ENCODE results near the gene VWA5B1. TPM values are rescaled to one million over a fixed set of nuclear protein-coding genes. Genes with fewer than 3 reads are reported as not detected.

VWA5B1 gene
- total RNA-seq, 1 donor from 2014 or later, result not detected

GRCh38 chr1:20350421-20350820 lies 59.7 kb downstream of the VWA5B1 start:
- no peak for TF ChIP-seq CTCF (IDR thresholded peaks at IDR 0.05)
- intact Hi-C loops (cut with DNase I), result no loop called here
- no peak overlapping the region for H3K27ac ChIP-seq
- no peaks in the 10 kb centered on the region for H3K4me1 ChIP-seq
- H3K4me3 ChIP-seq, result no peak overlapping the region
- H3K27me3 ChIP-seq, result no peaks in the 10 kb centered on the region
- H3K36me3 ChIP-seq, result no peaks in the 10 kb centered on the region
- H3K9me3 ChIP-seq, result no peaks in the 10 kb centered on the region
- DNase-seq (ENCODE audit: low spot score in 2 of 2), result no peak

GRCh38 chr1:20351911-20352701 lies 61.4 kb downstream of the VWA5B1 start:
- no peaks in the 10 kb centered on the region for H3K27me3 ChIP-seq
- H3K4me1 ChIP-seq, result no peaks in the 10 kb centered on the region
- no peaks in the 10 kb centered on the region for H3K9me3 ChIP-seq
- H3K36me3 ChIP-seq, result no peaks in the 10 kb centered on the region
- DNase-seq (ENCODE audit: low spot score in 2 of 2), result no peak
- intact Hi-C loops (cut with DNase I), result no loop called here
- H3K4me3 ChIP-seq, result no peak overlapping the region
- no peak overlapping the region for H3K27ac ChIP-seq
- no peak for TF ChIP-seq CTCF (IDR thresholded peaks at IDR 0.05)

- intact Hi-C loops (cut with DNase I), result no loop called here
- DNase-seq (ENCODE audit: low spot score in 2 of 2), result no peak
- H3K9me3 ChIP-seq, result no peaks in the 10 kb centered on the region
- no peak overlapping the region for H3K4me3 ChIP-seq
- H3K27me3 ChIP-seq, result no peaks in the 10 kb centered on the region
- no peaks in the 10 kb centered on the region for H3K4me1 ChIP-seq
- H3K36me3 ChIP-seq, result no peaks in the 10 kb centered on the region
- TF ChIP-seq CTCF (IDR thresholded peaks at IDR 0.05), result no peak
- H3K27ac ChIP-seq, result no peak overlapping the region
Measured at GRCh38 chr1:20353836-20354235, 63.2 kb downstream of the VWA5B1 start.

GRCh38 chr1:20354610-20355009 lies 63.9 kb downstream of the VWA5B1 start:
- no peak for DNase-seq (ENCODE audit: low spot score in 2 of 2)
- H3K27ac ChIP-seq, result no peak overlapping the region
- intact Hi-C loops (cut with DNase I), result no loop called here

GRCh38 chr1:20355101-20355827 lies 64.6 kb downstream of the VWA5B1 start:
- no peaks in the 10 kb centered on the region for H3K36me3 ChIP-seq
- no peak for DNase-seq (ENCODE audit: low spot score in 2 of 2)
- H3K4me3 ChIP-seq, result no peak overlapping the region
- no peak overlapping the region for H3K27ac ChIP-seq
- H3K9me3 ChIP-seq, result no peaks in the 10 kb centered on the region
- H3K27me3 ChIP-seq, result no peaks in the 10 kb centered on the region
- intact Hi-C loops (cut with DNase I), result no loop called here
- no peaks in the 10 kb centered on the region for H3K4me1 ChIP-seq
- no peak for TF ChIP-seq CTCF (IDR thresholded peaks at IDR 0.05)

More at GRCh38 chr1:20354610-20355009, 63.9 kb downstream of the VWA5B1 start:
- Histone ChIP-seq H3K27me3 (no peaks in the 10 kb centered on the region), H3K36me3 (no peaks in the 10 kb centered on the region), H3K4me3 (no peak overlapping the region), H3K4me1 (no peaks in the 10 kb centered on the region), H3K9me3 (no peaks in the 10 kb centered on the region)
- TF ChIP-seq CTCF (IDR thresholded peaks at IDR 0.05), result no peak

All from ascending aorta (tissue), 2 donors.